MM.1S (cell line): ENCODE results near the gene DTYMK.

Experiments used
- DNase-seq: peaks from one replicate; pipeline ENCODE4 v3.0.0-alpha.2; 2015
- H2AFZ ChIP-seq: fragments of 300-600 bp; sonication (generic); 2 replicates; pipeline ENCODE4 v1.6.0; 2016; ENCODE audit warnings: antibody characterized with exemption, low read length
- H3F3A ChIP-seq: fragments of 300-600 bp; sonication (generic); 2 replicates; pipeline ENCODE4 v1.6.1; 2016; ENCODE audit warnings: mild to moderate bottlenecking, antibody characterized with exemption, low read length, moderate library complexity, mixed read lengths; ENCODE audit not compliant: insufficient read depth
- H3K27ac ChIP-seq: fragments of 300-600 bp; sonication (generic); 2 replicates; pipeline ENCODE4 v1.5.1; 2016; ENCODE audit warnings: mild to moderate bottlenecking, low read length
- H3K27me3 ChIP-seq: fragments of 300-600 bp; sonication (generic); replicated peaks from 2 replicates; pipeline ENCODE4 v1.6.0; 2016; ENCODE audit warnings: low read length; ENCODE audit not compliant: insufficient read depth
- H3K36me3 ChIP-seq: fragments of 300-600 bp; sonication (generic); replicated peaks from 2 replicates; pipeline ENCODE4 v1.6.1; 2016; ENCODE audit warnings: mild to moderate bottlenecking, low read length, mixed read lengths; ENCODE audit not compliant: insufficient read depth
- H3K4me1 ChIP-seq: fragments of 300-600 bp; sonication (generic); 2 replicates; pipeline ENCODE4 v1.6.1; 2016; ENCODE audit warnings: low read length, mixed read lengths
- H3K4me2 ChIP-seq: fragments of 300-600 bp; sonication (generic); 2 replicates; pipeline ENCODE4 v1.6.0; 2016; ENCODE audit warnings: low read depth, low read length
- H3K4me3 ChIP-seq: fragments of 300-600 bp; sonication (generic); 2 replicates; pipeline ENCODE4 v1.5.1; 2016; ENCODE audit warnings: low read length, mixed read lengths
- H3K79me2 ChIP-seq: fragments of 300-600 bp; sonication (generic); 2 replicates; pipeline ENCODE4 v1.6.1; 2016; ENCODE audit warnings: mixed run types, low read length, mixed read lengths
- H3K9ac ChIP-seq: fragments of 300-600 bp; sonication (generic); 2 replicates; pipeline ENCODE4 v1.6.1; 2016; ENCODE audit warnings: low read length, mixed read lengths
- H3K9me2 ChIP-seq: fragments of 300-600 bp; sonication (generic); replicated peaks from 2 replicates; pipeline ENCODE4 v1.6.1; 2016; ENCODE audit warnings: mild to moderate bottlenecking, low read length, mixed read lengths; ENCODE audit not compliant: insufficient read depth
- H3K9me3 ChIP-seq: fragments of 300-600 bp; sonication (generic); replicated peaks from 2 replicates; pipeline ENCODE4 v1.6.1; 2016; ENCODE audit warnings: mild to moderate bottlenecking, low read length, mixed read lengths; ENCODE audit not compliant: insufficient read depth
- H4K20me1 ChIP-seq: fragments of 300-600 bp; sonication (generic); 2 replicates; pipeline ENCODE4 v1.6.1; 2016; ENCODE audit warnings: mild to moderate bottlenecking, low read length, moderate library complexity, mixed read lengths; ENCODE audit not compliant: insufficient read depth
- CTCF ChIP-seq: fragments of 300-600 bp; sonication (generic); IDR thresholded peaks from 2 replicates; pipeline ENCODE4 v1.5.1; 2016; ENCODE audit warnings: antibody characterized with exemption, low read length, mixed read lengths
- EZH2 ChIP-seq: fragments of 300-600 bp; sonication (generic); optimal IDR thresholded peaks from 2 replicates; pipeline ENCODE3; 2017; ENCODE audit warnings: low read depth, mild to moderate bottlenecking, antibody characterized with exemption, low read length, mixed read lengths
- EZH2phosphoT487 ChIP-seq: fragments of 300-600 bp; sonication (generic); IDR thresholded peaks from 2 replicates; pipeline ENCODE4 v1.6.1; 2018; ENCODE audit warnings: antibody characterized with exemption, low read length

DTYMK gene

GRCh38 chr2:241728000-241728399, 41.4 kb upstream of the DTYMK start:
- TF ChIP-seq EZH2 (no peak), CTCF (no peak), EZH2phosphoT487 (no peak)
- H3F3A ChIP-seq = no peaks in the 10 kb centered on the region
- no peak overlapping the region for H3K4me3 ChIP-seq
- H3K79me2 ChIP-seq = no peaks in the 10 kb centered on the region
- no peak overlapping the region for H3K9ac ChIP-seq
- no peaks in the 10 kb centered on the region for H3K27me3 ChIP-seq
- no peaks in the 10 kb centered on the region for H3K9me2 ChIP-seq
- H3K36me3 ChIP-seq = no peaks in the 10 kb centered on the region
- no peak overlapping the region for H3K4me2 ChIP-seq
- no peaks in the 10 kb centered on the region for H3K9me3 ChIP-seq
- DNase-seq = no peak
- no peaks in the 10 kb centered on the region for H4K20me1 ChIP-seq
- H3K27ac ChIP-seq = no peak overlapping the region
- H3K4me1 ChIP-seq = no peaks in the 10 kb centered on the region
- no peak overlapping the region for H2AFZ ChIP-seq

- Histone ChIP-seq H3F3A (no peaks in the 10 kb centered on the region), H3K27ac (no peak overlapping the region), H4K20me1 (no peaks in the 10 kb centered on the region), H3K4me1 (no peaks in the 10 kb centered on the region), H3K4me2 (no peak overlapping the region), H3K9ac (no peak overlapping the region), H3K27me3 (no peaks in the 10 kb centered on the region), H3K79me2 (no peaks in the 10 kb centered on the region), H2AFZ (no peak overlapping the region), H3K9me3 (no peaks in the 10 kb centered on the region), H3K9me2 (no peaks in the 10 kb centered on the region), H3K4me3 (no peak overlapping the region), H3K36me3 (no peaks in the 10 kb centered on the region)
- no peak for TF ChIP-seq EZH2
- TF ChIP-seq EZH2phosphoT487 = no peak
- TF ChIP-seq CTCF = no peak
- no peak for DNase-seq
Measured at GRCh38 chr2:241726459-241726858, 39.8 kb upstream of the DTYMK start.

GRCh38 chr2:241724975-241725870, 38.6 kb upstream of the DTYMK start:
- no peak overlapping the region for H3K9ac ChIP-seq
- DNase-seq = no peak
- H3K27me3 ChIP-seq = no peaks in the 10 kb centered on the region
- no peak overlapping the region for H3K4me3 ChIP-seq
- no peak for TF ChIP-seq EZH2
- no peak for TF ChIP-seq EZH2phosphoT487
- TF ChIP-seq CTCF = no peak
- H3K9me3 ChIP-seq = no peaks in the 10 kb centered on the region
- H3K9me2 ChIP-seq = no peaks in the 10 kb centered on the region
- H3K4me2 ChIP-seq = no peak overlapping the region
- H3K4me1 ChIP-seq = no peaks in the 10 kb centered on the region
- H3F3A ChIP-seq = no peaks in the 10 kb centered on the region
- no peak overlapping the region for H2AFZ ChIP-seq
- no peaks in the 10 kb centered on the region for H3K36me3 ChIP-seq
- no peaks in the 10 kb centered on the region for H3K79me2 ChIP-seq
- H3K27ac ChIP-seq = no peak overlapping the region
- no peaks in the 10 kb centered on the region for H4K20me1 ChIP-seq
